ENCODE results near the gene NKAIN4. TPM values are rescaled to one million over a fixed set of nuclear protein-coding genes. Genes with fewer than 3 reads are reported as not detected.
A peak's percentile ranks its signal among the peaks of the same experiment; 100 is the strongest.

NKAIN4 gene
- total RNA-seq, 1 donor from 2014 or later: 16.1 TPM

DNA sequence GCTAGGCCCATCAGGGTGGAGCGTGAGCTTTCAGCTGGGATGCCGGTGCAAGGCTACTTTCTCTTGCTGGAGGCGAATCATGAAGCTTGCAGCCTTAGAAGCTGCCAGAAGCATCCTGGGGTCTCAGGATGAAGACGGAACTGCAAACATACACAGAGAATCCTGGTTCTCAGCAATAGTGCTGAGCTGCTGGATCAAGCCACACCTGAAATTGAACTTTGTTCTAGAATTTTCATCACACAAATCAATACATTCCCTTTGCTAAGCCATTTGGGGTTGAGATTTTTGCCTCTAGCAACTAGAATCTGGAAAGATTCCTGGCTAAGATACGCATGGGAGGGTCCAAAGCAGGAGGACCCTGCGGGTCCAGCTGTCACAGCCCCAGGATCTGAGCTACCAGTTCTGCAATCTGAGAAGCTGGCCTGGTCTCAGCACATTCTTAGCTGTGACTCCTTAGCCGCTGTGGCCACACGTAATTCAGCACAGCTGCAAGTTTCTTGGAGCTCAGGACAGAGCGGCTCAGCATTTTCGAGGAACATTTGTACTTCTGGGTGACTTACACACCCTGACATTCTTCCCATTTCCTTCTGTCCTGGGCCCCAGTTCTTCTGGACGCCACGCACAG lies 11.7 kb upstream of the NKAIN4 start:
- DNase-seq (ENCODE audit: low spot score in 2 of 2, unreplicated experiment in 2 of 2): no peak

DNA sequence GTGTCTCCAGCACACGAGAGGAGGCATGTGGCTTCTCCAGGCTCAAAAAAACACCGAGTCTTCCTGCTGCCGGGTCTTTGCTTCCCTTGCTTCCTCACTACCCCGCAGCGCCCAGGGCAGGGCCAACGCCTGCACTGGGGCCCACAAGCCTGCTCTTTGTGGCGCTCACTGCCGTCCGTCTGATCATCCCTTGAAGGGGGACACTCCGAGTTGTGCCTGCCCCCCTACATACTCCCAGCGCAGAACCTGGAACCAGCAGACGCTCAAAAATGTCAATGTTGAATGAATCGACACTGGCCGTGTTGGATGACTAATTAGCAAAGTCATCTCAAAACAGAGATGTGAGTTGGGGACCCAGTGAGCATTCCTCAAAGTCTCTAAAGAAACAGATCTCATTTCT lies 10.3 kb upstream of the NKAIN4 start:
- Mint-ChIP-seq H3K4me3 (no peak overlapping the region), H3K27me3 (ENCODE audit: low read depth) (peaks cover 3% of the 10 kb centered on the region), H3K9me3 (no peaks in the 10 kb centered on the region), H3K36me3 (no peaks in the 10 kb centered on the region), H3K27ac (peak overlapping the region; percentile 80), H3K4me1 (peaks cover 44% of the 10 kb centered on the region)
- TF ChIP-seq, protein P1, sequence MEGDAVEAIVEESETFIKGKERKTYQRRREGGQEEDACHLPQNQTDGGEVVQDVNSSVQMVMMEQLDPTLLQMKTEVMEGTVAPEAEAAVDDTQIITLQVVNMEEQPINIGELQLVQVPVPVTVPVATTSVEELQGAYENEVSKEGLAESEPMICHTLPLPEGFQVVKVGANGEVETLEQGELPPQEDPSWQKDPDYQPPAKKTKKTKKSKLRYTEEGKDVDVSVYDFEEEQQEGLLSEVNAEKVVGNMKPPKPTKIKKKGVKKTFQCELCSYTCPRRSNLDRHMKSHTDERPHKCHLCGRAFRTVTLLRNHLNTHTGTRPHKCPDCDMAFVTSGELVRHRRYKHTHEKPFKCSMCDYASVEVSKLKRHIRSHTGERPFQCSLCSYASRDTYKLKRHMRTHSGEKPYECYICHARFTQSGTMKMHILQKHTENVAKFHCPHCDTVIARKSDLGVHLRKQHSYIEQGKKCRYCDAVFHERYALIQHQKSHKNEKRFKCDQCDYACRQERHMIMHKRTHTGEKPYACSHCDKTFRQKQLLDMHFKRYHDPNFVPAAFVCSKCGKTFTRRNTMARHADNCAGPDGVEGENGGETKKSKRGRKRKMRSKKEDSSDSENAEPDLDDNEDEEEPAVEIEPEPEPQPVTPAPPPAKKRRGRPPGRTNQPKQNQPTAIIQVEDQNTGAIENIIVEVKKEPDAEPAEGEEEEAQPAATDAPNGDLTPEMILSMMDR (IDR thresholded peaks at IDR 0.05; ENCODE audit: unreplicated experiment): no peak
- no peak for DNase-seq (ENCODE audit: low spot score in 2 of 2, unreplicated experiment in 2 of 2)

More for the DNA sequence above, 11.7 kb upstream of the NKAIN4 start:
- Mint-ChIP-seq H3K4me3 (no peak overlapping the region), H3K9me3 (no peaks in the 10 kb centered on the region), H3K36me3 (no peaks in the 10 kb centered on the region), H3K27me3 (ENCODE audit: low read depth) (peaks cover 3% of the 10 kb centered on the region), H3K4me1 (peaks cover 32% of the 10 kb centered on the region), H3K27ac (no peak overlapping the region)
- TF ChIP-seq, protein P1 (IDR thresholded peaks at IDR 0.05; ENCODE audit: unreplicated experiment): no peak

DNA sequence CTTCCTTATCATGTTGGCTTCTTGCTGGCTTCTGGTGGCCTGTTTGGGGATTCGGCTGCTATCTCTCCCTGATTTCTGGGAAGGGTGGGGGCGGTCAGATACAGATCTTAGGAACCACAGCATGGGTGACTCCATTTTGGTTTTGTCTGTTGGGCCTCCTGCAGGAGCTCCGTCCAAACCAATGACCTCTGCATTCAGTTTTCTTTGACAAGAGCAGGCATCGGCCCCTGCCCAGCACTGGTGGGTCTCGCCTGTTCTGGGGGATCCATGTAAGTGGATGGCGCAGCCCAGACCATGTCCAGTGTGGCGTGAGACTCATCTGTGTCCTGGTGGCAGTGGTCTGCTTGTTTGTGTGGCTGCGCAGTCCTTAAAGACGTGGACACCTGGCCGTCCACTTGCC lies 9.7 kb upstream of the NKAIN4 start:
- TF ChIP-seq, protein P1 (IDR thresholded peaks at IDR 0.05; ENCODE audit: unreplicated experiment): no peak
- no peaks in the 10 kb centered on the region for H3K9me3 Mint-ChIP-seq
- peaks cover 49% of the 10 kb centered on the region for H3K4me1 Mint-ChIP-seq
- DNase-seq (ENCODE audit: low spot score in 2 of 2, unreplicated experiment in 2 of 2): no peak
- H3K36me3 Mint-ChIP-seq: no peaks in the 10 kb centered on the region
- H3K4me3 Mint-ChIP-seq: no peak overlapping the region
- no peak overlapping the region for H3K27ac Mint-ChIP-seq
- peaks cover 3% of the 10 kb centered on the region for H3K27me3 Mint-ChIP-seq (ENCODE audit: low read depth)

DNA sequence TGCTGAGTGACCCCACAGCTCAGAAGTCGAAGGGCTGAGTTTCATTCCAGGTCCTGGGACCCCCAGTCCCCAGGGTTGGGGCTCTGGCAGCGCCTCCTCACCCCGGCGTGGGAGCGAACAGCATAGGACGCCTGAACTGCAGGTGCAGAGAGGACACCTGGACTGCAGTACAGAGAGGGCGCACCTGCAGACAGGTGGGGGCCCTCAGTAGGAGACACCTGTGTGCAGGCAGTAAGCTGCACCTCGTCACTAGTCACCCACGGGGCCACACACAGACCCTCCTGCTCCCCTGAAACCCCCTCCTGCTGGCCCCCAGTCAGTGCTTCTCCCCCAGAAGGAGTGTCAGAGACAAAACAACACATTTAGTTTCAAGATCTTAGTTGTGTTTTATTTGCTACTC lies 8.6 kb upstream of the NKAIN4 start:
- H3K4me3 Mint-ChIP-seq: no peak overlapping the region
- H3K36me3 Mint-ChIP-seq: no peaks in the 10 kb centered on the region
- DNase-seq (ENCODE audit: low spot score in 2 of 2, unreplicated experiment in 2 of 2): no peak
- peaks cover 50% of the 10 kb centered on the region for H3K4me1 Mint-ChIP-seq
- TF ChIP-seq, protein P1 (IDR thresholded peaks at IDR 0.05; ENCODE audit: unreplicated experiment): no peak
- H3K27ac Mint-ChIP-seq: no peak overlapping the region
- H3K27me3 Mint-ChIP-seq (ENCODE audit: low read depth): peaks cover 3% of the 10 kb centered on the region
- H3K9me3 Mint-ChIP-seq: no peaks in the 10 kb centered on the region

DNA sequence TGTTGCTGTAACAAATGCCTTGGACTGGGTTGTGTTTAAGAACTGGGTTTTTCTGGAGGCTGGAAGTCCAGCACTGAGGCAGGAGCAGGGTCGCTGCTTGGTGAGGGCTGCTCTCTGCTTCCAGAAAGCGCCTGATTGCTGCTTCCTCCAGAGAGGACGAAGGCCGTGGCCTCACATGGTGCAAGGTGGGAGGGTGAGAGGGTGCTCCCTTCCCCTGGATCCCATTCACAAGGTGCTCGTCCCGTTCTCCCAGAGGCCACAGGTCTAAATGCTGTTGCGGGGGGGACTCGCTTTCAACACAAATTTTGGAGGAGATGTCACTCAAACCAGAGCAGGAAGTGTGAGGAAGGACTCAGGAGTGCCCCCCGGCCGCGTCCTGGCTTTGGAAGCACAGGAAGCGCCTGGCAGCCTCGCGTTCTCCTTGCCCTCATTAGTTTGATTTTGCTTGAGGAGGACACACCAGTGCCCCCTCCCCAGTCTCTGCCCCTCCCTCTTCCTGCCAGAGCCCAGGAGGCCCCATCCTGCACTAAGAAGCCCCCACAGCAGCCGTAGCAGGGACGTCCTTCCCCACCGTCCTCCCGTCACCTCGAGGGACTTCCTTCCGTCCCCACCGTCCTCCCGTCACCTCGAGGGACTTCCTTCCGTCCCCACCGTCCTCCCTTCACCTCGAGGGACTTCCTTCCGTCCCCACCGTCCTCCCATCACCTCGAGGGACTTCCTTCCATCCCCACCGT lies 7.7 kb upstream of the NKAIN4 start:
- TF ChIP-seq, protein P1 (IDR thresholded peaks at IDR 0.05; ENCODE audit: unreplicated experiment): no peak
- H3K4me3 Mint-ChIP-seq: no peak overlapping the region
- no peak for DNase-seq (ENCODE audit: low spot score in 2 of 2, unreplicated experiment in 2 of 2)
- H3K27ac Mint-ChIP-seq: peak overlapping the region; percentile 53
- peaks cover 3% of the 10 kb centered on the region for H3K27me3 Mint-ChIP-seq (ENCODE audit: low read depth)
- no peaks in the 10 kb centered on the region for H3K36me3 Mint-ChIP-seq
- no peaks in the 10 kb centered on the region for H3K9me3 Mint-ChIP-seq
- peaks cover 54% of the 10 kb centered on the region for H3K4me1 Mint-ChIP-seq
